GM18519 (cell line): Measurements from ENCODE around the gene ITIH6.
"Not testable (repeated sequence)": the region's sequence is repeated elsewhere in the genome, so short reads cannot be mapped to it uniquely, and the experiment has no call there.

Experiments used
- ATAC-seq: cut with Tn5 transposase; IDR thresholded peaks from one replicate; pipeline ENCODE4 v1.9.1; 2021; ENCODE audit warnings: mild to moderate bottlenecking, moderate library complexity; ENCODE audit not compliant: unreplicated experiment, low FRiP score

The ITIH6 gene

GRCh38 chrX:54738567-54738966 is 59.5 kb downstream of the ITIH6 start:
- ATAC-seq, result not testable (repeated sequence)

- not testable (repeated sequence) for ATAC-seq
Measured at GRCh38 chrX:54736298-54736942, 61.6 kb downstream of the ITIH6 start.

- no peak for ATAC-seq
Measured at GRCh38 chrX:54721424-54721823, 76.6 kb downstream of the ITIH6 start.

GRCh38 chrX:54715621-54716020 is 82.4 kb downstream of the ITIH6 start:
- no peak for ATAC-seq

GRCh38 chrX:54714424-54714823 is 83.6 kb downstream of the ITIH6 start:
- no peak for ATAC-seq

- ATAC-seq, result no peak
Measured at GRCh38 chrX:54711735-54712134, 86.3 kb downstream of the ITIH6 start.

GRCh38 chrX:54710920-54711319 is 87.1 kb downstream of the ITIH6 start:
- no peak for ATAC-seq

- ATAC-seq, result no peak
Measured at GRCh38 chrX:54708404-54708803, 89.7 kb downstream of the ITIH6 start.
